Measurements from ENCODE around the gene DDX23.

The DDX23 gene

DNA sequence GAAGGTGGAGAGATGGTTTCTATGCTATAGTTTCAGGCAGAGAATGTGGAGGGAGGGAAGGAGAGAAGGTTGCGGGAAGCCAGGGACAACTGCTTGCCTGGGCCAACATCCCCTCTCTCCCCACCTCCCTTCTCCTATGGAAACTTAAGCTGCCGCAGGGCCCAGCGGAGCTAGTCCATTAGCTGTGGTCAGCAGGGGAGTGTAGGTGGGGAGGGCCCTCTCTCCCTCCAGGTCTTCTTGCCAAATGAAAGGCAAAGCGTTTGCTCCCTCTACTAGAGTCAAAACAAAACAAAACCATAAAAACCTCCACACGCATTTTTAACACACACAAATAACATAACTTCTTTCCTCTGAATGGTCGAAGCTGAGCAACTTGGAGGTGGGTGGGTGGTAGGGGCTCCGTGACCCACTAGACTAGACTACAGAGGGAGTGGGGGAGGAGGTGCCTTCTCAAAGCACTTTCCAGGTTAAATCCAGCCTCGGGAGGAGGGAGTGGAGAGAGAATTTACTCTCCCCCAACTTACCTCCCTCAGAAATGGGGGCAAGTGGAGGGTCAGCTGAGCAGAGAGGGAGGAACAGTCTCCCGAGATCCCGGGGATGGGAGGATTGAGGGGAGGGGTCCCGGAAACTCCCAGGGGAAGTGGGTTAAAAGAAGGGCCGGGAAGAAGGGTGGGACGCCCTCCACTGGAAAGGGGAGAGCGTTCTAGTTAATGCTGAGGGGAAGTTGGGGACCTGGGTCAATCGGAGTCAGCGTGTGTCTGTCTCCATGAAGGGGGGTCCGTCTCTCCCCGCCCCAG lies 38.3 kb downstream of the DDX23 start:
- TF ChIP-seq, protein P1, sequence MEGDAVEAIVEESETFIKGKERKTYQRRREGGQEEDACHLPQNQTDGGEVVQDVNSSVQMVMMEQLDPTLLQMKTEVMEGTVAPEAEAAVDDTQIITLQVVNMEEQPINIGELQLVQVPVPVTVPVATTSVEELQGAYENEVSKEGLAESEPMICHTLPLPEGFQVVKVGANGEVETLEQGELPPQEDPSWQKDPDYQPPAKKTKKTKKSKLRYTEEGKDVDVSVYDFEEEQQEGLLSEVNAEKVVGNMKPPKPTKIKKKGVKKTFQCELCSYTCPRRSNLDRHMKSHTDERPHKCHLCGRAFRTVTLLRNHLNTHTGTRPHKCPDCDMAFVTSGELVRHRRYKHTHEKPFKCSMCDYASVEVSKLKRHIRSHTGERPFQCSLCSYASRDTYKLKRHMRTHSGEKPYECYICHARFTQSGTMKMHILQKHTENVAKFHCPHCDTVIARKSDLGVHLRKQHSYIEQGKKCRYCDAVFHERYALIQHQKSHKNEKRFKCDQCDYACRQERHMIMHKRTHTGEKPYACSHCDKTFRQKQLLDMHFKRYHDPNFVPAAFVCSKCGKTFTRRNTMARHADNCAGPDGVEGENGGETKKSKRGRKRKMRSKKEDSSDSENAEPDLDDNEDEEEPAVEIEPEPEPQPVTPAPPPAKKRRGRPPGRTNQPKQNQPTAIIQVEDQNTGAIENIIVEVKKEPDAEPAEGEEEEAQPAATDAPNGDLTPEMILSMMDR (IDR thresholded peaks at IDR 0.05; ENCODE audit: control insufficient read depth, extremely low read depth, insufficient read depth), result no peak
- peak overlapping the region; percentile 81 for H3K4me3 ChIP-seq (ENCODE audit: low read depth, low read length)
- DNase-seq (ENCODE audit: low read depth), result no peak

GRCh38 chr12:48812389-48812788 lies 39.6 kb downstream of the DDX23 start:
- H3K4me3 ChIP-seq (ENCODE audit: low read depth, low read length), result no peak overlapping the region
- TF ChIP-seq, protein P1 (IDR thresholded peaks at IDR 0.05; ENCODE audit: control insufficient read depth, extremely low read depth, insufficient read depth), result no peak
- no peak for DNase-seq (ENCODE audit: low read depth)

DNA sequence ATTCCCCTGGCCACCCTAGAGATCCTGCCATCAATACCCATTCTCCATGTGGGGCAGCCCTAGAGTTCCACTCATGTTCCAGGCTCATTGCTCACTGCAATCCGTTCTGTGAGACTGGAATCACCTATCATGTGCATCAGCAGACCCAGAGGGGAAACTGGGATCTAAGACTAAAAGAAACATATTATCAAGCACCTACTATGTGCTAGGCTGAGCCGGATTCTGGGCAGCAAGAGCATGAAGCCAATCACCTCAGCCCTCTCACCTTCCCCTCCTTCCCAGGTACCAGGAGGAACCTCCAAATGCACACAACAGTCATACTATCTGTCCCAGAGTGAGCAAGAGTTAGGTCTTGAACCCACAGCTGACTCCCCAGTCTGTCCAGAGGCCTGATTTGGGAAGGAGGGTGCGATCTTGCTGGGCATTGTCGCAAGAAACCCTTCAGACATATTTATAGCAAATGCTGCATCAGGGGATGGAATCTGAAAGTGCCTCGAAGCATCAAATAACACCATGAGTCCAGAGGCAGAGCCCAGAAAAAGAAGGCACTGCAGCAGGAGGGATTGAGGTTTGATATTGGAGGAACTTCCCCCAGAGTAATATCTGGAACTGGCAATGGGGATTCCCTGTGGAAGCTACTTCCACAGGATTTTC lies 40.4 kb downstream of the DDX23 start:
- TF ChIP-seq, protein P1 (IDR thresholded peaks at IDR 0.05; ENCODE audit: control insufficient read depth, extremely low read depth, insufficient read depth), result no peak
- no peak for DNase-seq (ENCODE audit: low read depth)
- H3K4me3 ChIP-seq (ENCODE audit: low read depth, low read length), result no peak overlapping the region

DNA sequence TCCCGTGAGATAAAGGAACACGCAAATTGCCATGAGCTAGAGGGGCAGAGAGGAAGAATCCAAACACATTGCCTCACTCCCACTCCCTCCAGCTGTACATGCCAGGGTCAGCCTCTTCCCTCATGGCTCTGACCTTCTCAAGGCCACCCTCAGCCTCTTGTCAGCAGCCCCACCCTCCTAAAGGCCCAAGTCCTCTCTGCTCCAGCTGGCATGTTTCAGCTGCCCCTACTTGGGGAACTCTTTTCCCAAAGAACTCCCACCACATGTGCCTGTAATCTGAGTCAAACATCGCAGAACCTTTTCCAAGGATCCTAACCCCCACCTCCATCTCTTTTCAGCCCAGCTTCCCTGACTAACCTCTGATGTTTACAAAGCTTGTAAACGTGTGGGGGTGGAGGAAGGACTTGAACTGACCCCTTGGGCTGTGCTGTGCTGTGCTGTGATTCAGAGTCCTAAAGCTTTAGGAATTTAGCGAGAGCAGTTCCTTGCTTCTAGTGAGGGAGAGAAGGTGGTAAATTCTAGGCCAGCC lies 41.0 kb downstream of the DDX23 start:
- DNase-seq (ENCODE audit: low read depth), result no peak
- TF ChIP-seq, protein P1 (IDR thresholded peaks at IDR 0.05; ENCODE audit: control insufficient read depth, extremely low read depth, insufficient read depth), result no peak
- no peak overlapping the region for H3K4me3 ChIP-seq (ENCODE audit: low read depth, low read length)

DNA sequence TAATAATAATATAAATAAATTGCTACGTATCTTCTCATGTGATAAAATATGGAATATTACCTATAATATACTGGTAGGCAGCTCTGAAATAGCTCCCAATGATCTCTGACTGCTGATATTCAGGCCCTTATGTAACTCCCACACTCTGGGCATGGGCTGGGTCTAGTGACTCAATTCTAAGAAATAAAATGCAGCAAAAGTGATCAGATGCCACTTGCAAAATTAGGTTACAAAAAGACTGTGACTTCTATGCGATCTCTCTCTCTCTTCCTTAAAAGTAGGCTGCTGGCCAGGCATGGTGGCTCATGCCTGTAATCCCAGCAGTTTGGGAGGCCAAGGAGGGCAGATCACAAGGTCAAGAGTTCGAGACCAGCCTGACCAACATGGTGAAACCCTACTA lies 44.0 kb downstream of the DDX23 start:
- H3K4me3 ChIP-seq (ENCODE audit: low read depth, low read length), result no peak overlapping the region
- no peak for DNase-seq (ENCODE audit: low read depth)
- TF ChIP-seq, protein P1 (IDR thresholded peaks at IDR 0.05; ENCODE audit: control insufficient read depth, extremely low read depth, insufficient read depth), result no peak

DNA sequence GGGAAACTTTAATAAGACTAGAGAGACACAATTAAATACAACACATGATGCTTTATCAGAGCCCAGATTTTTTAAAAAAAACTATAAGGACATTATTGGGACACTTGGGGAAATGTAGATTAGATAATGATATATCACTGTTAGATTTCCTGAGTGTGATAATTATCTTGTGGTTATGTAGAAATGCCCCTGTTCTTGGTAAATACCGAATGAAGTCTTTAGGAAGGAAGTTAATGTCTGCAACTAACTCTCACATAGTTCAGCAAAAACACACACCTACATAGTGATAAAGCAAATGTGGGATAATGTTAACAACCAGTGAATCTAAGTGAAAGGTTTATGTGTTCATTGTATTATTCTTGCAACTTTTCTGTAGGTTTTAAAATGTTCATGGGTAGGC lies 48.3 kb downstream of the DDX23 start:
- TF ChIP-seq, protein P1 (IDR thresholded peaks at IDR 0.05; ENCODE audit: control insufficient read depth, extremely low read depth, insufficient read depth), result no peak
- no peak for DNase-seq (ENCODE audit: low read depth)
- no peak overlapping the region for H3K4me3 ChIP-seq (ENCODE audit: low read depth, low read length)

All from LNCaP clone FGC (cell line).